B cell (primary cell): Measurements from ENCODE around the gene ATP11A. TPM values are rescaled to one million over a fixed set of nuclear protein-coding genes. Genes with fewer than 3 reads are reported as not detected.

Source experiments
- ATAC-seq: fragments of 200-7000 bp; cut with Tn5 transposase; one replicate; pipeline ENCODE4 v1.10.0; 2021; ENCODE audit warnings: low read depth, mild to moderate bottlenecking, moderate number of reproducible peaks, moderate library complexity
- CTCF ChIA-PET: fragments of 350-600 bp; sonication (Branson Sonifier 250); formaldehyde crosslinking; loops from one replicate; lab custom pipeline; 2021; ENCODE audit warnings: antibody characterized with exemption, inconsistent platforms; lab: Charles Lee
- POLR2A ChIA-PET: fragments of 350-600 bp; sonication (Branson Sonifier 250); formaldehyde crosslinking; loops from one replicate; lab custom pipeline; 2021; ENCODE audit warnings: antibody characterized with exemption; lab: Charles Lee
- DNase-seq: peaks from one replicate; pipeline ENCODE4 v3.0.0; 2013
- H2AFZ ChIP-seq: 2 replicates; pipeline ENCODE4 v1.6.1; 2012; ENCODE audit warnings: mild to moderate bottlenecking, low read depth, low read length; ENCODE audit not compliant: insufficient read depth, poor library complexity, severe bottlenecking
- H3K27ac ChIP-seq, 2 donors: 1 replicate in 1 of 2; 2 replicates in 1 of 2; pipeline ENCODE4 v1.5.1; 2012 to 2013; ENCODE audit warnings: low read length in 2 of 2, mild to moderate bottlenecking in 2 of 2, moderate library complexity in 1 of 2
- H3K27me3 ChIP-seq, 4 experiments: fragments of 200-600 bp in 1 of 4; sonication (generic) in 1 of 4; replicated peaks in 1 of 4; 1 replicate in 2 of 4; 2 replicates in 2 of 4; pipeline versions ENCODE4 v1.6.1 to v1.7.0; 2013 to 2016; ENCODE audit warnings: low read length in 3 of 4, mild to moderate bottlenecking in 2 of 4, mixed read lengths in 1 of 4, moderate library complexity in 1 of 4; ENCODE audit not compliant: insufficient read depth in 4 of 4, control insufficient read depth in 3 of 4; ENCODE audit errors: control extremely low read depth in 1 of 4
- H3K36me3 ChIP-seq, 2 experiments: replicated peaks in 1 of 2; 1 replicate in 1 of 2; 2 replicates in 1 of 2; pipeline versions ENCODE4 v1.6.1 to v1.7.1; 2013; ENCODE audit warnings: low read length in 1 of 2; ENCODE audit not compliant: insufficient read depth in 2 of 2, control insufficient read depth in 1 of 2; ENCODE audit errors: control extremely low read depth in 1 of 2, extremely low read depth in 1 of 2
- H3K4me1 ChIP-seq, 2 donors: fragments of 200-600 bp in 1 of 2; sonication (generic) in 1 of 2; 1 replicate in 1 of 2; 2 replicates in 1 of 2; pipeline versions ENCODE4 v1.5.1 to v1.6.1; 2013 to 2017; ENCODE audit warnings: low read length in 2 of 2; ENCODE audit not compliant: control insufficient read depth in 2 of 2, insufficient read depth in 2 of 2
- H3K4me2 ChIP-seq: replicated peaks from 2 replicates; pipeline ENCODE3; 2012; ENCODE audit warnings: mild to moderate bottlenecking, low read depth, low read length; ENCODE audit not compliant: poor library complexity, severe bottlenecking
- H3K4me3 ChIP-seq, 5 experiments: fragments of 200-600 bp in 1 of 5; sonication (generic) in 1 of 5; 1 replicate in 3 of 5; 2 replicates in 2 of 5; pipeline versions ENCODE4 v1.5.1 to v1.7.0; 2011 to 2016; ENCODE audit warnings: low read length in 4 of 5, mild to moderate bottlenecking in 4 of 5, low read depth in 2 of 5, control low read depth in 1 of 5, moderate library complexity in 1 of 5; ENCODE audit not compliant: insufficient read depth in 1 of 5; ENCODE audit errors: control extremely low read depth in 1 of 5, extremely low read depth in 1 of 5
- H3K79me2 ChIP-seq: fragments of 200-600 bp; sonication (generic); one replicate; pipeline ENCODE4 v1.6.0; 2016; ENCODE audit warnings: low read length; ENCODE audit not compliant: control insufficient read depth, insufficient read depth
- H3K9ac ChIP-seq: fragments of 200-600 bp; sonication (generic); 2 replicates; pipeline ENCODE4 v1.6.1; 2017; ENCODE audit warnings: mild to moderate bottlenecking, low read length, moderate library complexity
- H3K9me3 ChIP-seq, 3 donors: one replicate each; pipeline versions ENCODE4 v1.6.1 to v1.7.1; 2013; ENCODE audit warnings: low read length in 2 of 3; ENCODE audit not compliant: control insufficient read depth in 2 of 3, insufficient read depth in 1 of 3; ENCODE audit errors: control extremely low read depth in 1 of 3
- H4K20me1 ChIP-seq: 2 replicates; pipeline ENCODE4 v1.6.0; 2012; ENCODE audit warnings: mild to moderate bottlenecking, low read length; ENCODE audit not compliant: insufficient read depth, control insufficient read depth, poor library complexity, severe bottlenecking
- H3K27ac Mint-ChIP-seq: one replicate; pipeline ENCODE4 v1.8.0; 2021; ENCODE audit warnings: mixed read lengths
- H3K27me3 Mint-ChIP-seq: one replicate; pipeline ENCODE4 v1.8.0; 2021; ENCODE audit warnings: mixed read lengths
- H3K4me1 Mint-ChIP-seq: one replicate; pipeline ENCODE4 v1.8.0; 2021; ENCODE audit warnings: mixed read lengths
- H3K4me3 Mint-ChIP-seq: one replicate; pipeline ENCODE4 v1.8.0; 2021; ENCODE audit warnings: mixed read lengths
- H3K9me3 Mint-ChIP-seq: one replicate; pipeline ENCODE4 v1.8.0; 2022; ENCODE audit warnings: mixed read lengths; ENCODE audit not compliant: insufficient read depth
- CTCF ChIP-seq: fragments of 200-600 bp; IDR thresholded peaks from one replicate; pipeline ENCODE4 v1.8.0; 2022; ENCODE audit warnings: antibody characterized with exemption, mild to moderate bottlenecking
- EZH2 ChIP-seq: IDR thresholded peaks from 2 replicates; pipeline ENCODE4 v1.6.1; 2012; ENCODE audit warnings: borderline replicate concordance, low read depth, mild to moderate bottlenecking, moderate library complexity, low read length; ENCODE audit not compliant: insufficient read depth, poor library complexity, severe bottlenecking
- WGBS: methylation state at CpG from one replicate; pipeline ENCODE4 v1.1.5; 2013; ENCODE audit warnings: missing lambda C conversion rate; ENCODE audit not compliant: insufficient coverage; 5-methylcytosine and 5-hydroxymethylcytosine counted together
- intact Hi-C: fragments of 100-400 bp; cut with micrococcal nuclease; formaldehyde crosslinking; loops from one replicate; pipeline ENCODE4 v1.10.0; 2022
- polyA plus RNA-seq: library from polyadenylated mRNA; depleted of rRNA; stranded (reverse); fragments of >200 nt; gene quantifications from 2 replicates; pipeline ENCODE4 v1.2.3, GENCODE V29; 2012
- total RNA-seq, 2 donors: library from RNA; stranded (reverse); fragments of 120-200 nt in 1 of 2; gene quantifications; 1 replicate in 1 of 2; 2 replicates in 1 of 2; pipeline versions ENCODE4 v1.2.3 to v1.2.4, GENCODE V29; 2013 to 2022

ATP11A gene
- total and polyA plus RNA-seq, 2 donors (not counting 1 experiment from before 2014, with no cell fraction given) = 36.9 to 60.3 TPM

GRCh38 chr13:112696869-112697465 lies 7.1 kb downstream of the ATP11A start:
- no peak overlapping the region for H3K4me3 Mint-ChIP-seq
- no peaks in the 10 kb centered on the region for H3K36me3 ChIP-seq
- 97% methylated on average over 31 of the region's 34 CpGs for WGBS

More at GRCh38 chr13:112696869-112697465, 7.1 kb downstream of the ATP11A start:
- ChIA-PET CTCF (no interaction called here), POLR2A (no interaction called here)
- peaks cover 1% of the 10 kb centered on the region in 2 donors for H3K4me1 ChIP-seq
- Mint-ChIP-seq H3K4me1 (peaks cover 20% of the 10 kb centered on the region), H3K9me3 (no peaks in the 10 kb centered on the region), H3K27me3 (peaks cover 6% of the 10 kb centered on the region), H3K27ac (no peak overlapping the region)
- no peak for TF ChIP-seq CTCF
- TF ChIP-seq EZH2 = no peak
- peaks cover 0 to 3% (median 0%) of the 10 kb centered on the region in 4 experiments for H3K27me3 ChIP-seq
- peaks cover 57% of the 10 kb centered on the region for H3K79me2 ChIP-seq
- H3K27ac ChIP-seq = no peak overlapping the region
- intact Hi-C loops = no loop called here
- peaks cover 11% of the 10 kb centered on the region for H4K20me1 ChIP-seq
- no peak overlapping the region for H2AFZ ChIP-seq
- no peaks in the 10 kb centered on the region for H3K9me3 ChIP-seq
- no peak overlapping the region for H3K9ac ChIP-seq
- no peak overlapping the region for H3K4me2 ChIP-seq
- ATAC-seq = no peak
- no peak overlapping the region for H3K4me3 ChIP-seq
- DNase-seq = no peak
